Muscle of arm (tissue), 12 donors: ENCODE data around the gene AGPAT3. TPM values are rescaled to one million over a fixed set of nuclear protein-coding genes. Genes with fewer than 3 reads are reported as not detected.

Experiments
- DNase-seq: peaks from one replicate; pipeline ENCODE4 v3.0.0-alpha.2; 2013
- polyA plus RNA-seq, 12 donors: library from polyadenylated mRNA; unstranded; fragments of 120-200 nt; gene quantifications; one replicate each; pipeline ENCODE4 v1.2.1, GENCODE V29; 2013; ENCODE audit not compliant: insufficient read length in 12 of 12

The AGPAT3 gene
- polyA plus RNA-seq, 12 donors, result 24.1 to 37.3 (median 29.2) TPM; not detected in 1

- no peak for DNase-seq
Measured at GRCh38 chr21:43934116-43934515, 69.1 kb downstream of the AGPAT3 start.

GRCh38 chr21:43934716-43935705, 70.0 kb downstream of the AGPAT3 start:
- no peak for DNase-seq

- no peak for DNase-seq
Measured at GRCh38 chr21:43935711-43936110, 70.7 kb downstream of the AGPAT3 start.

DNA sequence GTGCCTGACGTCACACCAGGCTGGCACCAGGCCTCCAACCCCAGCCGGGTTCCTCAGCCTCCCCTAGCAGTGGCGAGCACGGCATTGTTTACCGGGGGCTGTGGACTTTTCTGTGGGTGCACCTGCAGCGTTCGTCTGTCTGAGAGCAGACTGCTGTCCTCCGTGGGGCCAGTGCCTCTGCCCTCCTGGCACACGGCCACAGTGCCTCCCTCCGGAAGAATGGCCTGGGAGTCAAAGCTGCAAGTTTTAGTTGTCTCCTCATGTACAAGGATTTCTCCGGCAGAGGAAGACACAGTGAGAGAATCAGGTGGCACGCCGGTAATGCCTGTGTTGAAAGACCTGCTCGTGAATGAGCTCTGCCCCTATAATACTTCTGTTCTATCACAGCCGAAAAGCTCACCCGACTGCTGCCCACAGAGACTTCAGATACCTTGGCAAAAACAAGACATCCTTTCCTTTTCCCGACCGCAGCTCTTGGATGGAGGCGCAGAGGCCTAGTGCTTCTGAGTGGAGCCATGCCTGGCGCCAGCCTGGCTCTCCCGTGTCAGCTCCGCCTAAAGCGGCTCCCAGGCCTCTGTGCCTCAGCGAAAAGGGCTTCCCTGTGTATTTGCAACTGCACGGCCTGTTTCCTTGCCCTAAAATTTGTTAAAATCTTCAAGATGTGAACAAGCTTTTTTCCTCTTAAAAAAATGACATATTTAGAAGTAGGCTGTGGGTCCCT, 71.4 kb downstream of the AGPAT3 start:
- no peak for DNase-seq

- DNase-seq, result no peak
Measured at GRCh38 chr21:43937051-43937832, 72.2 kb downstream of the AGPAT3 start.

- DNase-seq, result no peak
Measured at GRCh38 chr21:43937891-43938309, 72.9 kb downstream of the AGPAT3 start.

- peak; percentile 48 for DNase-seq
Measured at GRCh38 chr21:43938751-43939442, 73.9 kb downstream of the AGPAT3 start.

DNA sequence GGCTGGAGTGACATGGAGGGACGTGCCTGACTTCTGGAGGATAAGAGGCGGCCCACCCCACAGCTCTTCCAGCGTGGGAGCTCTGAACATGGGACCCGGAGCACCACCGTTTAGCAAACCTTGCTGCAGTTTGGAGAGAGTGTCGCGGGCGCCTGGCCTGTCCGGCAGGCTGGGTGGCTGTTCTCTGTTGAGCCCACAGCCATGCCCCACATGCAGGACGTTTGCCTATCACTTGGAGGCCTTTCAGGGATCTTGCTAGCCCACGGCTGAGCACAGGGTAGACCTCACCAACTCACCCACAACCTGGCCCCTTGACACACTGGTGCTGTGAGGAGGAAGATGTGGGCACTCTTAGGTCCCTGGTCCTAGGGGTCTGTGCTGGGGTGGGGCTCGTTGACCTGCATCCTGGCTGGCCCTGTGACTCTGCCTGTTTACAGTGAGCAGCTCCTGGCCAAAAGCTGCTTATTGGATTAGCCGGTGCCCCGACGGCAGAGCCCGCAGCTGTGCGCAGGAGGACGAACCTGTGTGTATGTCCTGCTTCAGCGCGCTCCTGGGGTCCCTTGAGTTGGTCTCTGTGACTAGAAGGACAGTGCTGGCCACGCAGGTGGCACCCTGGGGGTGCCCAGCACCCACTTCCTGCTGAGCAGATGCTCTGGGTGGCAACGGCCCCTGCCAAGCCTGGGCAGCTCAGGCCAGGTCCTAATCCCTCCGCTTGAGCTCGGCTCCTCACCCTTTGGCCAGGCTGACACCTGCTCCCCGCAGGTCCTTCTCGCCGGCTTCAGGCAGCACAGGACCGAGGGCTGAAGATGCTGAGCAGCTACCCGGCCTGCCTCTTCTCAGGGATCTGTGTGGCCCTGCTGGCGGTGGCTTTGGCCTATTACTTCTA, 74.7 kb downstream of the AGPAT3 start:
- DNase-seq, result no peak

DNA sequence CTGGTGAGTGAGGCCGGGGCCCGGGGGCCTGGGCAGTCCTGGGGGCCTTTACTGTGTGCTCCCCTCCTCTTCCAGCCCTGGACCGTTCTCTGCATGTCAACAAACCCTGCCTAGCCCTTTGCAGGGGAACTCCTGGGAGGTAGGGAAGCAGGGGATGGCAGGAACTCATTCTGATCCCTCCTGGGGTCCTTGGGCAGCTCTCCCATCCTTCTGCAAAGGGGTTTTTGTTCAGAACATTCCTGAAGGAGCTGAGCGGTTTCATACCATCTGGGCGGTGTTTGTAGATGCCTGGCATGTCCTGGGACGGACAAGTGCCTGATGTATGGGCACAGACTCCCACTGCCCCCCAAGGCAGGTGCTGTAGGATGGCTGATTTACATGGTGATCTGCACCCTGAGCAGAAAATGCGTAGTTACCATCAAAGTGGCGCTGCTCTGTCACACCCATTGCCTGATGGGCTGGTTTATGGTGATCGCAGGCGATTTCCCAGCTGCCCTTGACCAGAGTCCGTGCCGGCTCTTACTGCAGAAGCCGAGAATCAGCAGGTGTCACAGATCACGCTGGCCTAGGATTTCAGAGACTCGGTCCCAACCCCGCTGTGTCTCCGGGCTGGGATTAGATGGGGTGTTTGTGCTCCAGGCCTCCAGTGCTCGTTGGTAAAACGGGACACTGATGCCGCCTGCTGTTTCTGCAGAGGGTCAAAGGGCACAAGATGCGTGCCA, 75.5 kb downstream of the AGPAT3 start:
- DNase-seq, result no peak

- no peak for DNase-seq
Measured at GRCh38 chr21:43942201-43942600, 77.2 kb downstream of the AGPAT3 start.

- no peak for DNase-seq
Measured at GRCh38 chr21:43942621-43943020, 77.6 kb downstream of the AGPAT3 start.

DNA sequence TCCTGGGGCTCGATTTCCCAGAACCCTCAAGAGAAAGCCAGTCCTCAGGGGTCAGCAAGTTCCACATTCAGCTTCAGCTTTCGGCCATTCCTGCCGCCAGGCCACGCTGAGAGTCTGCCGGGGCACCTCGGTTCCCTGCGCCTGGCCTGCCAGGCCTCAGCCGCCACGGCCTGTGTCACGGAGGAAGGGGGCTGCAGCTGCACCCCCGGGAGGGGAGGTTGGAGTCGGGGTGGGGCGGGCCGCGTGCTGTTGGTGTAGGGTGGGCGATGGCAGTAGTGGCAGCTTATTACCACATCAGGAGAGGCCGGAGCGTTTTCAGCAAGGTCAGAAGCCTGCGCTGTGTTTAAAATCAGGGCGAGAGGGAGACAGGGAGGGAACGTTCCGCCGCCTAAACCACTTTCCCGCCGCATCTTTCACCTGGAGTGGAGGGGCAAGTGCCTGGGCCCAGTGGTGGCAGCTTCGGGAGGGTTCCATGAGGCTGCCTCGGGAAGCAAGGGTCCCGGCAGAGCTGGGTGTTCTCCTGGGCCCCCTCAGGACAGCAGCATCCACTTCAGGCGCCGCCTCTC, 78.6 kb downstream of the AGPAT3 start:
- no peak for DNase-seq

DNA sequence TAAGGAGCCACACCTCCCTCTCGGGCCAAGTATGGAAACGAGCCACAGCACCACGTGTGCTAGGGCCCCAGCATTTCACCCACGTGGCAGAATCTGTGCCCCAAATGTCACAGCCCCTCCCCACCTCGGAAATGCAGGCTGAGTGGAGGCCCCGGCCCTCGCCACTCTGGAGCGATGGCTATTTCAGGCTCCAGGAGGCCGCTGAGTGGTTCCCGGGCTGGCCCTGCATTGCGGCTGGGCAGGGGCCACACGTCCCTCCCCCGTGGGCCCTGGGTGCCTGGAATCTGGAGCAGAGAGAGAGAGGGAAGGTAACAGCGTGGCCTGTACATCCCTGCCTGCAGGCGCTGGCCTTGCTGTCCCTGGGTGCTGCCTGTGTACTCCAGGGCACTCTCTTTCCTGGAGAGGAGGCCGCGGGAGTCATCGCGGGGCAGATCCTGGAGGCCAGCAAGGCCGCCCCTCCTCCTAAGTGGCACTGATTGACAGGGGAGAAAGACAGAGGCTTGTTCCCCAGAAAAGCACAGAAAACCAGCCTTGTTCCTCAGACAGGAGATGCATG, 79.1 kb downstream of the AGPAT3 start:
- DNase-seq, result no peak

GRCh38 chr21:43944757-43945156, 79.7 kb downstream of the AGPAT3 start:
- DNase-seq, result no peak

DNA sequence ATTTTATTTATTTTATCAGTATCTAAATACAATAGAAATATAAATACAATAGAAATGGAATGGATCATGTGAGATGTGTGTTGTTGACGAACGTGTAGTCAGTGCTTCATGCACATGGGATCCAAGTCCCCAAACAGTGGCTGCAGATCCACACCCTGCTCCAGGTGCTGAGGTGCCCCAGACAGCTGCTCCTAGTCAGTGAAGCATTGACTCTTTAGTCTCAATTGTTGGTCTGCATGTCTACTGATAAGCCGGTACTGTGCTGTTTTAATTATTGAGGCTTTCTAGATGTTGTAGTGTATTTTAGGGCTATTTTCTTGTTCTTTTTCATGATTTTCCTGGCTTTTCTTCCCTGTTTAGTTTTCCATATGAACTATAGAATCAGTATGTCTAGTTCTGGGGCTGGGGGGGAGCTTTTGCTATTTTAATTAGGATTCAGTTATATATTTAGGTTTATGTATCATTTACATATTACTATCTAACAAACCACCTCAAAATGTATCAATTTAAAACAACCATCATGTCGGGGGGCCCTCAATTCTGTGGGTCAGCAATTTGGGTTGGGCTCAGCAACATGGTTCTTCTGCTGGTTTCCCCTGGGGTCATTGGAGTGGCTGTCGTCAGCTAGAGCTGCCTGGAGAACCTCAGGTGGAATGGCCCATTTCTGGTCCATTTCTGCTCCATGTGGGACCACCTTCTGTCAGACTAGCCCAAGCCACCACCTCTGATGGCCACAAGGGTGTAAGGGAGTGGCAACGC, 83.9 kb downstream of the AGPAT3 start:
- no peak for DNase-seq

DNA sequence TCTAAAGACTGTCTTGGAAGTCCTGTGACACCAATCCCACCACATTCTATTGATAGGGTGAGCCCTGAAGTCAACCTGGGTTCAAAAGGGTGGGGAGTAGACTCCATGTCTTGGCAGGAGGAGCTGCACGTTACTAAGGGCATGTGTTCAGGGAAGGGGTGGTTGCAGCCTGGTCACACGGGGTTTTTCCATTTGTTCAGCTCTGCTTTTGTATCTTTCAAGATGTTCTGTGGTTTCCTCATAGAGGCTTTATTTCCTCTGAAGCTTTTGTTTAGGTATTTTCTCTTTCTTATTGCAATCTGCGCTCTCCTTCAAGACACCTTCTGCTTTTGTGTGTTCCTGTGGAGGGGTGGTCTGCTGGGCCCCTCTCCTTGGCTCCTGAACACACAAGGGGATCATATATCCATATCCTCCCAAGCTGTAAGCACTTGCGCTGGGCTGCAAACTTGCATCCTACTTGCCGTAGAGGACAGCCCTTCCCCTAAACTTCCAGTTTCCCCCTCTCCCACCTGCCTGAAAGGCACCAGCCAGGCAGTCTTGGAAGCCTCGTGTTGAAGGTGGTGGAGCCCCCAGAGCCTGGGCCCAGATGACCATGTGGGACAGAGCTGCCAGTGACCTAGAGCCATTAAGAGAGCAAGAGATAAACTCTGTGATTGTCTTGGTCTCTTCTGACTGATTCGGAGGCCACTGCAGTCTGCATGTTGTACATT, 84.6 kb downstream of the AGPAT3 start:
- no peak for DNase-seq

DNA sequence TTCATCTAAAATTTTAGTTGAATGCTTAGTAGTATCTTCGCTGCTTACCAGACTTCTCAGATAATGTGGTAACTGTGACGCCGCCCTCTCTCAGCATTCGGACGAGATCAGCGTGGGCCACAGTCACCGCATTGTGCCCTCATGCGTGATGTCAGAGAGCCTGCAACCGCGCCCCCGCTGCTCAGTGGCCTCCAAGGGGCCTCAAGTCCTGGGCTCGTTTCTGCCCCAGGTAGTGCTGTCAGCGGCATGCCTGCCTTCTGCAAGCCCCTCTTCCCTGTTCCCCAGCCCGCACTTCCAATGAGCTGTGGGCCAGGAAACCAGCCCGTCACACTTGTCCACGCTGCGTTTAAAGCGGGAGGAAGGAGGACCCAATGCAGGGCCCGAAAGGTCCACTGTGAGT, 85.5 kb downstream of the AGPAT3 start:
- DNase-seq, result no peak

GRCh38 chr21:43950936-43951335, 85.9 kb downstream of the AGPAT3 start:
- DNase-seq, result no peak
